ENCODE measurements around the gene MCM3AP. TPM values are rescaled to one million over a fixed set of nuclear protein-coding genes. Genes with fewer than 3 reads are reported as not detected.
A peak's percentile ranks its signal among the peaks of the same experiment; 100 is the strongest.

MCM3AP gene
- total RNA-seq, 1 donor: 64.8 TPM

DNA sequence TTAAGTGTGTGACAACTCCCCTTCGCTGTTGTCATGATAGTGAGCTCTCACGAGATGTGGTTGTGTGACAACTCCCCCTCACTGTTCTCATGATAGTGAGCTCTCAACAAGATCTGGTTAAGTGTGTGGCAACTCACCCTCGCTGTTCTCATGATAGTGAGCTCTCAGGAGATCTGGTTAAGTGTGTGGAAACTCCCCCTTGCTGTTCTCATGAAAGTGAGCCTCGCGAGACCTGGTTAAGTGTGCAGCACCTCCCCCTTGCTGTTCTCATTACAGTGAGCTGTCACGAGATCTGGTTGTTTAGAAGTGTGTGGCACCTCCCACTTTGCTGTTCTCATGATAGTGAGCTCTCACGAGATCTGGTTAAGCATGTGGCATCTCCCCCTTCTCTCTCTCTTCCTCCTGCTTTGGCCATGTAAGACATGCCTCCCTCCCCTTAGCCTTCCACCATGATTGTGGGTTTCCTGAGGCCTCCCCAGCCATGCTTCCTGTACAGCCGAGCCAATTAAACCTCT, 31.7 kb downstream of the MCM3AP start:
- TF ChIP-seq, protein P1, sequence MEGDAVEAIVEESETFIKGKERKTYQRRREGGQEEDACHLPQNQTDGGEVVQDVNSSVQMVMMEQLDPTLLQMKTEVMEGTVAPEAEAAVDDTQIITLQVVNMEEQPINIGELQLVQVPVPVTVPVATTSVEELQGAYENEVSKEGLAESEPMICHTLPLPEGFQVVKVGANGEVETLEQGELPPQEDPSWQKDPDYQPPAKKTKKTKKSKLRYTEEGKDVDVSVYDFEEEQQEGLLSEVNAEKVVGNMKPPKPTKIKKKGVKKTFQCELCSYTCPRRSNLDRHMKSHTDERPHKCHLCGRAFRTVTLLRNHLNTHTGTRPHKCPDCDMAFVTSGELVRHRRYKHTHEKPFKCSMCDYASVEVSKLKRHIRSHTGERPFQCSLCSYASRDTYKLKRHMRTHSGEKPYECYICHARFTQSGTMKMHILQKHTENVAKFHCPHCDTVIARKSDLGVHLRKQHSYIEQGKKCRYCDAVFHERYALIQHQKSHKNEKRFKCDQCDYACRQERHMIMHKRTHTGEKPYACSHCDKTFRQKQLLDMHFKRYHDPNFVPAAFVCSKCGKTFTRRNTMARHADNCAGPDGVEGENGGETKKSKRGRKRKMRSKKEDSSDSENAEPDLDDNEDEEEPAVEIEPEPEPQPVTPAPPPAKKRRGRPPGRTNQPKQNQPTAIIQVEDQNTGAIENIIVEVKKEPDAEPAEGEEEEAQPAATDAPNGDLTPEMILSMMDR (IDR thresholded peaks at IDR 0.05; ENCODE audit: extremely low read depth, low read depth, low read length): no peak
- Histone ChIP-seq H3K4me3 (ENCODE audit: insufficient read depth, low read length) (no peak overlapping the region), H3K27me3 (ENCODE audit: insufficient read depth, low read length) (no peaks in the 10 kb centered on the region), H2AFZ (ENCODE audit: low read length) (no peak overlapping the region), H3K36me3 (ENCODE audit: insufficient read depth, low read length) (peaks cover 95% of the 10 kb centered on the region), H3K4me1 (ENCODE audit: insufficient read depth, low read length) (no peaks in the 10 kb centered on the region), H4K20me1 (ENCODE audit: insufficient read depth, low read length) (peaks cover 7% of the 10 kb centered on the region), H3K9me3 (ENCODE audit: low read depth, low read length) (no peaks in the 10 kb centered on the region), H3K79me2 (ENCODE audit: insufficient read depth, low read length) (no peaks in the 10 kb centered on the region), H3K27ac (ENCODE audit: low read depth, low read length) (no peak overlapping the region), H3K4me2 (ENCODE audit: insufficient read depth, low read length) (no peak overlapping the region)
- no peak for DNase-seq (ENCODE audit: insufficient read length, low spot score, missing footprints)

DNA sequence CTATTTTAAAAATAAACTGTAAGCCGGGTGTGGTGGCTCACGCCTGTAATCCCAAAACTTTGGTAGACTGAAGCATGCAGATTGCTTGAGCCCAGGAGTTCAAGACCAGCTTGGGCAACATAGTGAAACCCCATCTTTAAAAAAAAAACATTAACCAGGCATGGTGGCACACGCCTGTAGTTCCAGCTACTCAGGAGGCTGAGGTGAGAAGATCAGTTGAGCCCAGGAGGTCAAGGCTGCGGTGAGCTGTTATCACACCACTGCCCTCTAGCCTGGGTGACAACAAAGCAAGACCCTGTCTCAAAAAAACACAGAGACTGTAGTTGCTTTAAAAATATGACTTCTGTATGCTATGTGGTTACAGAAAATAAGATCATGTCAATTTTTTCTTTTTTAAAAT, 32.6 kb downstream of the MCM3AP start:
- TF ChIP-seq, protein P1 (IDR thresholded peaks at IDR 0.05; ENCODE audit: extremely low read depth, low read depth, low read length): no peak
- Histone ChIP-seq H3K79me2 (ENCODE audit: insufficient read depth, low read length) (no peaks in the 10 kb centered on the region), H3K4me2 (ENCODE audit: insufficient read depth, low read length) (no peak overlapping the region), H3K4me3 (ENCODE audit: insufficient read depth, low read length) (no peak overlapping the region), H4K20me1 (ENCODE audit: insufficient read depth, low read length) (peaks cover 7% of the 10 kb centered on the region), H2AFZ (ENCODE audit: low read length) (no peak overlapping the region), H3K27me3 (ENCODE audit: insufficient read depth, low read length) (no peaks in the 10 kb centered on the region), H3K4me1 (ENCODE audit: insufficient read depth, low read length) (no peaks in the 10 kb centered on the region), H3K9me3 (ENCODE audit: low read depth, low read length) (no peaks in the 10 kb centered on the region), H3K36me3 (ENCODE audit: insufficient read depth, low read length) (peaks cover 92% of the 10 kb centered on the region), H3K27ac (ENCODE audit: low read depth, low read length) (no peak overlapping the region)
- no peak for DNase-seq (ENCODE audit: insufficient read length, low spot score, missing footprints)

DNA sequence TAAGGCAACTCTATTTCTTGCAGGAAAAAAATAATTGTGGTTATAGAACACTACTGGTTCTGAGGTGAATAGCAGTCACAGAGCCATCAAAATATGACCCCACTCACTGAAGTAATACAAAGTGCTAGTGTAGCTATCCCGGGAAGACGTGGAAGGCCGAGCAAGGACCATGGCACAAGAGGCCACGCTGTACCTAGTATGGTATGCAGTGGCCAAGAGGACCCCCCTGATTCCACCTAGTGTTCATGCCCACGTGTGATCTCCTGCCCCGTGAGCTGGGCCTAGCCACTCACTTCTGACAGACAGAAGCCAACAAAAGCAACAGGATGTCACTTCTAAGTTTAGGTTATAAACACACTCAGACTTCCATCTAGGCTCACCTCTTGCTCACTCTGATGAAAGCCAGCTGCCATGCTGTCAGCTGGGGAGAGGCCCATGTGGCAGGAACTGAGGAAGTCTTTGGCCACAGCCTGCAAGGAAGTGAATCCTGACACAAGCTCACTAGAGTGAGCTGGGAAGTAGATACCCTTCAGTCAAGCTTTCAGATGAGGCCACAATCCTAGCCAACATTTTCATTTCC, 35.2 kb downstream of the MCM3AP start:
- TF ChIP-seq, protein P1 (IDR thresholded peaks at IDR 0.05; ENCODE audit: extremely low read depth, low read depth, low read length): no peak
- Histone ChIP-seq H3K4me1 (ENCODE audit: insufficient read depth, low read length) (no peaks in the 10 kb centered on the region), H3K9me3 (ENCODE audit: low read depth, low read length) (no peaks in the 10 kb centered on the region), H2AFZ (ENCODE audit: low read length) (no peak overlapping the region), H3K79me2 (ENCODE audit: insufficient read depth, low read length) (no peaks in the 10 kb centered on the region), H3K27ac (ENCODE audit: low read depth, low read length) (no peak overlapping the region), H3K4me2 (ENCODE audit: insufficient read depth, low read length) (no peak overlapping the region), H3K27me3 (ENCODE audit: insufficient read depth, low read length) (no peaks in the 10 kb centered on the region), H3K36me3 (ENCODE audit: insufficient read depth, low read length) (peaks cover 91% of the 10 kb centered on the region), H4K20me1 (ENCODE audit: insufficient read depth, low read length) (peaks cover 3% of the 10 kb centered on the region), H3K4me3 (ENCODE audit: insufficient read depth, low read length) (no peak overlapping the region)
- DNase-seq (ENCODE audit: insufficient read length, low spot score, missing footprints): peak; percentile 45

DNA sequence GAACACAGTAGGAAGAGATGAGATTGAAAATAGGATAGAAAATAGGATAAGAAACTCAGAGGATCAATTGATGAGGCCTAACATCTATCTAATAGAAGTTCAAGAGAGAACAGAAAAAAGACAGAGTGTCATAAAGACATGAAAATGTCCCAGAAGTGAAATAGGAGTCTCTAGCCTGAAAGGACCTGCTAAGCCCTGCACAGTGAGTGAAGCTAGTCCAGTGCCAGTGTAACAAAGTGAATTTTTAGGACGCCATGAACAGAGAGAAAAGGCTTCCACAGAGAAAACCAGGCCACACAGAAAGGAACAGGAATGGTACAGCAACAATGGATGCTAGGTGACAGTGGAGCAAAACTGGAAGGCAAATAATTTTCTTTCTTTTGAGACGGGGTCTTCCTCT, 36.6 kb downstream of the MCM3AP start:
- TF ChIP-seq, protein P1 (IDR thresholded peaks at IDR 0.05; ENCODE audit: extremely low read depth, low read depth, low read length): no peak
- no peak for DNase-seq (ENCODE audit: insufficient read length, low spot score, missing footprints)
- H3K36me3 ChIP-seq (ENCODE audit: insufficient read depth, low read length): peaks cover 91% of the 10 kb centered on the region

More for the DNA sequence above, 36.6 kb downstream of the MCM3AP start:
- Histone ChIP-seq H3K27ac (ENCODE audit: low read depth, low read length) (no peak overlapping the region), H3K27me3 (ENCODE audit: insufficient read depth, low read length) (no peaks in the 10 kb centered on the region), H3K9me3 (ENCODE audit: low read depth, low read length) (no peaks in the 10 kb centered on the region), H4K20me1 (ENCODE audit: insufficient read depth, low read length) (peaks cover 3% of the 10 kb centered on the region), H3K4me1 (ENCODE audit: insufficient read depth, low read length) (no peaks in the 10 kb centered on the region), H2AFZ (ENCODE audit: low read length) (no peak overlapping the region), H3K4me3 (ENCODE audit: insufficient read depth, low read length) (no peak overlapping the region), H3K79me2 (ENCODE audit: insufficient read depth, low read length) (no peaks in the 10 kb centered on the region), H3K4me2 (ENCODE audit: insufficient read depth, low read length) (no peak overlapping the region)
